ENCODE results near the gene ICA1L.

GRCh38 chr2:202918860-202919259 lies 47.3 kb upstream of the ICA1L start:
- TF ChIP-seq IKZF5 (CRISPR knock-in tag; IDR thresholded peaks at IDR 0.05) (no peak), BHLHE40 (IDR thresholded peaks at IDR 0.05; ENCODE audit: low read length) (no peak), U2AF2 (IDR thresholded peaks at IDR 0.05; ENCODE audit: low read depth, low read length) (no peak), NPAS2 (CRISPR knock-in tag; IDR thresholded peaks at IDR 0.05; ENCODE audit: borderline replicate concordance) (no peak)

All from HepG2 (cell line).